ENCODE results near the gene EIF5AL1. TPM values are rescaled to one million over a fixed set of nuclear protein-coding genes. Genes with fewer than 3 reads are reported as not detected.
A peak's percentile ranks its signal among the peaks of the same experiment; 100 is the strongest.

Gene EIF5AL1
- total and polyA plus RNA-seq, 9 of the 15 experiments (the other 6 are each of a cell fraction or from before 2014, with no cell fraction given): 0.03 to 3.4 (median 0.53) TPM; not detected in 1

GRCh38 chr10:79491143-79491835, 21.0 kb upstream of the EIF5AL1 start (continued):
- TF ChIP-seq CTCF (IDR thresholded peaks at IDR 0.05 in 2 of 3, conservative IDR thresholded peaks at IDR 0.05 in 1 of 3; ENCODE audit: insufficient read depth in 2 of 3, low read depth in 1 of 3, low read length in 3 of 3) (peak; percentile 49 to 59 (median 53)), MAFG (tag; conservative IDR thresholded peaks at IDR 0.05) (no peak), STAG1 (CRISPR knock-in tag; IDR thresholded peaks at IDR 0.05; ENCODE audit: borderline replicate concordance) (peak; percentile 12; the same call in 1 of the 2 replicates), L3MBTL2 (IDR thresholded peaks at IDR 0.05) (peak; percentile 35; the same call in 1 of the 2 replicates), CBX2 (IDR thresholded peaks at IDR 0.05; ENCODE audit: insufficient read depth, low read length, poor library complexity, severe bottlenecking) (no peak), SPI1 (IDR thresholded peaks at IDR 0.05; ENCODE audit: borderline replicate concordance, low read depth, low read length) (peak; percentile 90), NCOA1 (IDR thresholded peaks at IDR 0.05; ENCODE audit: low read depth) (no peak), E2F3 (CRISPR knock-in tag; IDR thresholded peaks at IDR 0.05) (no peak), SMARCE1 (IDR thresholded peaks at IDR 0.05) (no peak), CTCFL (IDR thresholded peaks at IDR 0.05; ENCODE audit: borderline replicate concordance, insufficient read depth, low read depth, low read length, poor library complexity, severe bottlenecking) (peak; percentile 66), TFAM (CRISPR knock-in tag; conservative IDR thresholded peaks at IDR 0.05) (no peak), RAD21 (CRISPR knock-in tag; conservative IDR thresholded peaks at IDR 0.05 in 1 of 2, IDR thresholded peaks at IDR 0.05 in 1 of 2) (peak in 1 of 2 experiments; percentile 50; a peak in 2 of 4 replicates), NR2C2 (CRISPR knock-in tag; IDR thresholded peaks at IDR 0.05) (0 out of 2 replicates have a peak, but pooled peaks have one; percentile 13), NR2C2 (tag; IDR thresholded peaks at IDR 0.05) (no peak), MAX (CRISPR knock-in tag; IDR thresholded peaks at IDR 0.05) (peak; percentile 55; the same call in 1 of the 2 replicates)
